Measurements from ENCODE around the gene FANCE.

DNA sequence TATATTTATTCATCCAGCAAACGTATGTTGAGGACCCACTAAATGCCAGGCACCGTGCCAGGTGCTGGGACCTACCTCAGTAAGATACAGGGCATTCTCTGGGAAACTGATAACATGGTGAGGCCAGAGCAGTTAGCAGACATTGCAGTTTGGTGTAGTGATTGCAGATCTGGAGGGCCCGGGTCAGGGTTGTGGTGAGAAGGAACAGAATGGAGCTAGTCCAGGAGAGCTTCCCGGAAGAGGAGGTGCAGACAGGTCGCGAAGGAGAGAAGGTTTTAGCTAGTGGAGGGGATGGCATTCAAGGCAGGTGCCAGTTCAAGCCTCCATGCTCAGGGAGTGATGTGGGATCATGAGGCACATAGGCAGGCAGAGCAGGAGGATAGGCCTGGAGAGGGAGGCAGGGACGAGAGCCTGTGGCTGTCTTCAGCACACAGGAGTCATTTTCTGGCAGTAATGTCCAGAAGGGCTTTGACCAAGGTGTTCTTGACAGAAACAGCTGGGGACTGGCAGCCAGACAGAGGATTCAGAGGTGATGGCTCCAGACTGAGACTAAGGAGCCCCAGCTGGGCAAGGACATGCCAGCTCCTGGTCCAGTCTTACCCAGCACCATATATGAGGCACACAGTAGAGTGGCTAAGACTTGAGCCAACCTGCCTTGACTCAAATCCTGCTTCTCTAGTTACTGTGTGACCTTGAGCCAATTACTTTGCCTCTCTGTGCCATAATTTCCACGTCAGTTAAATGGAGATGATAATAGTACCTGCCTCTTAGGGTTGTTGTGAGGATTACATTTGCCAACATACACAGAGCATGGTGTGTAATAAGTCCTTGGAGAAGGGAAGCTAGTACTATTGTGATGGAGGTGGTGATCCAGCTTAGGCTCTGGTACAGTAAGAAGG is 48.3 kb upstream of the FANCE start:
- no peak for TF ChIP-seq CTCF (IDR thresholded peaks at IDR 0.05)
- TF ChIP-seq EZH2 (IDR thresholded peaks at IDR 0.05; ENCODE audit: borderline replicate concordance, insufficient read depth, low read depth, low read length, poor library complexity, severe bottlenecking), result no peak

Data from B cell (primary cell).